WTC11 (cell line): ENCODE data around the gene LTB. TPM values are rescaled to one million over a fixed set of nuclear protein-coding genes. Genes with fewer than 3 reads are reported as not detected.

Experiments
- ATAC-seq: fragments of 200-7000 bp; cut with Tn5 transposase; 2 replicates; pipeline ENCODE4 v1.10.0; 2021; ENCODE audit warnings: mild to moderate bottlenecking, moderate library complexity
- CTCF ChIA-PET: fragments of 300-600 bp; sonication (Branson Sonifier 250); formaldehyde crosslinking; loops from one replicate; lab custom pipeline; 2021; ENCODE audit warnings: antibody characterized with exemption; lab: Charles Lee
- POLR2A ChIA-PET: fragments of 350-600 bp; sonication (Branson Sonifier 250); formaldehyde crosslinking; loops from one replicate; lab custom pipeline; 2021; ENCODE audit warnings: antibody characterized with exemption; lab: Charles Lee
- DNase-seq: peaks from one replicate; pipeline ENCODE4 v3.0.0; 2021; ENCODE audit warnings: low spot score
- H3K27ac Mint-ChIP-seq: 2 replicates; pipeline ENCODE4 v1.8.0; 2021; ENCODE audit warnings: mixed read lengths
- H3K27me3 Mint-ChIP-seq: 2 replicates; pipeline ENCODE4 v1.8.0; 2021; ENCODE audit warnings: low read depth, mild to moderate bottlenecking, moderate library complexity, mixed read lengths
- H3K36me3 Mint-ChIP-seq: 2 replicates; pipeline ENCODE4 v1.8.0; 2021; ENCODE audit warnings: mixed read lengths
- H3K4me1 Mint-ChIP-seq: 2 replicates; pipeline ENCODE4 v1.8.0; 2022; ENCODE audit warnings: mixed read lengths
- H3K4me3 Mint-ChIP-seq: 2 replicates; pipeline ENCODE4 v1.8.0; 2021; ENCODE audit warnings: mild to moderate bottlenecking, moderate library complexity, mixed read lengths
- H3K9me3 Mint-ChIP-seq: 2 replicates; pipeline ENCODE4 v1.8.0; 2021; ENCODE audit warnings: mixed read lengths
- CREB1 ChIP-seq: sonication (generic); formaldehyde crosslinking; IDR thresholded peaks from 2 replicates; pipeline ENCODE4 v1.8.0; 2023; ENCODE audit warnings: mild to moderate bottlenecking, missing genetic modification reagents
- JUN ChIP-seq: sonication (generic); formaldehyde crosslinking; IDR thresholded peaks from 2 replicates; pipeline ENCODE4 v1.8.0; 2023; ENCODE audit warnings: mild to moderate bottlenecking, missing genetic modification reagents
- OVOL2 ChIP-seq: fragments of 250-450 bp; sonication (Bioruptor Pico); IDR thresholded peaks from 2 replicates; pipeline ENCODE4 v1.9.0; 2021; ENCODE audit warnings: mild to moderate bottlenecking, borderline replicate concordance
- ZNF425 ChIP-seq: fragments of 250-450 bp; sonication (Bioruptor Pico); conservative IDR thresholded peaks from 2 replicates; pipeline ENCODE4 v1.9.0; 2021; ENCODE audit warnings: mild to moderate bottlenecking
- ZNF532 ChIP-seq: fragments of 250-450 bp; sonication (Bioruptor Pico); IDR thresholded peaks from 2 replicates; pipeline ENCODE4 v1.9.0; 2021; ENCODE audit warnings: mild to moderate bottlenecking, borderline replicate concordance
- total RNA-seq: library from RNA; stranded (reverse); gene quantifications from 3 replicates; pipeline ENCODE4 v1.2.3, GENCODE V29; 2021
- TF ChIP-seq, protein P1 (sequence below): fragments of 250-450 bp; sonication (Bioruptor Pico); IDR thresholded peaks from 2 replicates; pipeline ENCODE4 v2.1.2; 2022; ENCODE audit warnings: mild to moderate bottlenecking, moderate library complexity
- TF ChIP-seq, protein P2 (sequence below): sonication (generic); formaldehyde crosslinking; IDR thresholded peaks from 2 replicates; pipeline ENCODE4 v1.8.0; 2022; ENCODE audit warnings: mild to moderate bottlenecking, missing genetic modification reagents
- TF ChIP-seq, protein P3 (sequence below): fragments of 250-450 bp; sonication (Bioruptor Pico); IDR thresholded peaks from 2 replicates; pipeline ENCODE4 v1.9.0; 2021; ENCODE audit warnings: mild to moderate bottlenecking

Gene LTB
- total RNA-seq, 1 experiment from 2014 or later, result 1.3 TPM

- Mint-ChIP-seq H3K4me1 (peaks cover 45% of the 10 kb centered on the region), H3K36me3 (peaks cover 73% of the 10 kb centered on the region), H3K9me3 (no peaks in the 10 kb centered on the region), H3K4me3 (no peak overlapping the region), H3K27ac (peak overlapping the region; percentile 45; the same call in 1 of the 2 replicates), H3K27me3 (no peaks in the 10 kb centered on the region)
- ATAC-seq, result no peak
- ChIA-PET POLR2A (no interaction called here), CTCF (interaction anchor here (1.0 to 1.3 kb wide), 4 partner anchors 37 to 49 kb away, joined by 3 to 6 read pairs (median 4); no protein-coding TSS in a partner anchor)
- TF ChIP-seq, protein P1, sequence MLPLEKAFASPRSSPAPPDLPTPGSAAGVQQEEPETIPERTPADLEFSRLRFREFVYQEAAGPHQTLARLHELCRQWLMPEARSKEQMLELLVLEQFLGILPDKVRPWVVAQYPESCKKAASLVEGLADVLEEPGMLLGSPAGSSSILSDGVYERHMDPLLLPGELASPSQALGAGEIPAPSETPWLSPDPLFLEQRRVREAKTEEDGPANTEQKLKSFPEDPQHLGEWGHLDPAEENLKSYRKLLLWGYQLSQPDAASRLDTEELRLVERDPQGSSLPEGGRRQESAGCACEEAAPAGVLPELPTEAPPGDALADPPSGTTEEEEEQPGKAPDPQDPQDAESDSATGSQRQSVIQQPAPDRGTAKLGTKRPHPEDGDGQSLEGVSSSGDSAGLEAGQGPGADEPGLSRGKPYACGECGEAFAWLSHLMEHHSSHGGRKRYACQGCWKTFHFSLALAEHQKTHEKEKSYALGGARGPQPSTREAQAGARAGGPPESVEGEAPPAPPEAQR (CRISPR knock-in tag), result no peak
- 0 out of 2 replicates have a peak, but pooled peaks have one; percentile 11 for TF ChIP-seq ZNF532 (CRISPR knock-in tag)
- TF ChIP-seq, all 79 proteins: peak for 1
- DNase-seq, result no peak
These were observed 50.2 kb downstream of the LTB start for GRCh38 chr6:31531771-31532643.

DNA sequence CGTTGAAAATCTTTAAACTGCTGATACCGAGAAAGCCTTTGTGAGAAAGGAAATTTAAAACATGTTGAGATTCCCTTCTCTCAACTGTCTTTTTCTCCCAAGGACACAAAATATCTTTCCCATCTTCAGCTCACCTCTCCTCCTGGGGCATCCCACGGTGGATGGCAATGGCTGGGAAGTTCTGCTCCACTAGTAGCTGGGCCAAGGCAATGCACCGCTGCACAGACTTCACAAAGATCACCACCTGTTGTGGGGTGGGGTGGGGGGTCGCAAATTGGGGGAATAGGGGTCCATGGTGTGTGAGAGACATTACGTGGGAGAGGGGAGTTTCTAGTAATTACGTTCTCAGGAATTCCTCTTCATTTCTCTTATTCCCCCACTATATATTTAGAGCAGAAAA is 51.1 kb downstream of the LTB start:
- ChIA-PET CTCF (interaction anchor here (1.0 to 1.3 kb wide), 4 partner anchors 36 to 50 kb away, joined by 3 to 6 read pairs (median 4); no protein-coding TSS in a partner anchor), POLR2A (no interaction called here)
- Mint-ChIP-seq H3K4me1 (peaks cover 42% of the 10 kb centered on the region), H3K27me3 (no peaks in the 10 kb centered on the region), H3K9me3 (no peaks in the 10 kb centered on the region), H3K4me3 (no peak overlapping the region), H3K27ac (no peak overlapping the region; the same call in 1 of the 2 replicates), H3K36me3 (peaks cover 65% of the 10 kb centered on the region)
- no peak for ATAC-seq
- DNase-seq, result no peak
- no peak for TF ChIP-seq CREB1 (CRISPR knock-in tag)
- TF ChIP-seq, protein P2, sequence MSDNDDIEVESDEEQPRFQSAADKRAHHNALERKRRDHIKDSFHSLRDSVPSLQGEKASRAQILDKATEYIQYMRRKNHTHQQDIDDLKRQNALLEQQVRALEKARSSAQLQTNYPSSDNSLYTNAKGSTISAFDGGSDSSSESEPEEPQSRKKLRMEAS, result no peak
- TF ChIP-seq, protein P3, sequence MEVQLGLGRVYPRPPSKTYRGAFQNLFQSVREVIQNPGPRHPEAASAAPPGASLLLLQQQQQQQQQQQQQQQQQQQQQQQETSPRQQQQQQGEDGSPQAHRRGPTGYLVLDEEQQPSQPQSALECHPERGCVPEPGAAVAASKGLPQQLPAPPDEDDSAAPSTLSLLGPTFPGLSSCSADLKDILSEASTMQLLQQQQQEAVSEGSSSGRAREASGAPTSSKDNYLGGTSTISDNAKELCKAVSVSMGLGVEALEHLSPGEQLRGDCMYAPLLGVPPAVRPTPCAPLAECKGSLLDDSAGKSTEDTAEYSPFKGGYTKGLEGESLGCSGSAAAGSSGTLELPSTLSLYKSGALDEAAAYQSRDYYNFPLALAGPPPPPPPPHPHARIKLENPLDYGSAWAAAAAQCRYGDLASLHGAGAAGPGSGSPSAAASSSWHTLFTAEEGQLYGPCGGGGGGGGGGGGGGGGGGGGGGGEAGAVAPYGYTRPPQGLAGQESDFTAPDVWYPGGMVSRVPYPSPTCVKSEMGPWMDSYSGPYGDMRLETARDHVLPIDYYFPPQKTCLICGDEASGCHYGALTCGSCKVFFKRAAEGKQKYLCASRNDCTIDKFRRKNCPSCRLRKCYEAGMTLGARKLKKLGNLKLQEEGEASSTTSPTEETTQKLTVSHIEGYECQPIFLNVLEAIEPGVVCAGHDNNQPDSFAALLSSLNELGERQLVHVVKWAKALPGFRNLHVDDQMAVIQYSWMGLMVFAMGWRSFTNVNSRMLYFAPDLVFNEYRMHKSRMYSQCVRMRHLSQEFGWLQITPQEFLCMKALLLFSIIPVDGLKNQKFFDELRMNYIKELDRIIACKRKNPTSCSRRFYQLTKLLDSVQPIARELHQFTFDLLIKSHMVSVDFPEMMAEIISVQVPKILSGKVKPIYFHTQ (CRISPR knock-in tag), result no peak
- no peak for TF ChIP-seq ZNF532 (CRISPR knock-in tag)
- TF ChIP-seq JUN, result no peak
- no peak for TF ChIP-seq ZNF425 (CRISPR knock-in tag)
- TF ChIP-seq OVOL2, result no peak
- TF ChIP-seq, all 79 proteins: peak for 0
